MM.1S (cell line): Measurements from ENCODE around the gene ESCO1.

Experiments
- CTCF ChIP-seq: fragments of 300-600 bp; sonication (generic); IDR thresholded peaks from 2 replicates; pipeline ENCODE4 v1.5.1; 2016; ENCODE audit warnings: antibody characterized with exemption, low read length, mixed read lengths
- EZH2 ChIP-seq: fragments of 300-600 bp; sonication (generic); optimal IDR thresholded peaks from 2 replicates; pipeline ENCODE3; 2017; ENCODE audit warnings: low read depth, mild to moderate bottlenecking, antibody characterized with exemption, low read length, mixed read lengths
- EZH2phosphoT487 ChIP-seq: fragments of 300-600 bp; sonication (generic); IDR thresholded peaks from 2 replicates; pipeline ENCODE4 v1.6.1; 2018; ENCODE audit warnings: antibody characterized with exemption, low read length

DNA sequence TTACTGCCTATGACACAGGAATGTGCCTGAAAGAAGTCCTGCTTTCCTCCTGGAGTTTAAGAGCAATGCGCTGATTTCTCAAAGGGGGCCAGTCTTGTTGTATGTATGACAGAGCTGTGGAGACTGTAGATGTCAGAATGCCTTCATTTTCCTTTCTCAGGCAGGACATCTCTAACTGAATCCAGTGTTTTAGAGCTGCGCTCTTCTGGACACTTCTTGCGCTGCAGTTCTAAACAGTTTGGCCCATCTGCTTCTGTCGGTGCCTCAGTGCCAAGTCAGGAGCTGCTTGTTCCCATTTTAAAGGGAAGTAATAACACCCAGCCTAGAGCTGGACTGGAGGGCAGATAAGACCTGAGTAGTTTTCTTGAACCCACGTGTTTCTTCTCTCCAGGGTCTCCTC lies 91.4 kb downstream of the ESCO1 start:
- no peak for TF ChIP-seq CTCF
- no peak for TF ChIP-seq EZH2phosphoT487
- no peak for TF ChIP-seq EZH2
